Kasumi-1 (cell line): ENCODE measurements around the gene NMUR1.
"Not testable (repeated sequence)": the region's sequence is repeated elsewhere in the genome, so short reads cannot be mapped to it uniquely, and the experiment has no call there.

Experiments used
- DNase-seq, 2 experiments: peaks; one replicate each; lab custom pipeline; 2025; lab: John Stamatoyannopoulos, UW

Gene NMUR1, protein sequence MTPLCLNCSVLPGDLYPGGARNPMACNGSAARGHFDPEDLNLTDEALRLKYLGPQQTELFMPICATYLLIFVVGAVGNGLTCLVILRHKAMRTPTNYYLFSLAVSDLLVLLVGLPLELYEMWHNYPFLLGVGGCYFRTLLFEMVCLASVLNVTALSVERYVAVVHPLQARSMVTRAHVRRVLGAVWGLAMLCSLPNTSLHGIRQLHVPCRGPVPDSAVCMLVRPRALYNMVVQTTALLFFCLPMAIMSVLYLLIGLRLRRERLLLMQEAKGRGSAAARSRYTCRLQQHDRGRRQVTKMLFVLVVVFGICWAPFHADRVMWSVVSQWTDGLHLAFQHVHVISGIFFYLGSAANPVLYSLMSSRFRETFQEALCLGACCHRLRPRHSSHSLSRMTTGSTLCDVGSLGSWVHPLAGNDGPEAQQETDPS

DNA sequence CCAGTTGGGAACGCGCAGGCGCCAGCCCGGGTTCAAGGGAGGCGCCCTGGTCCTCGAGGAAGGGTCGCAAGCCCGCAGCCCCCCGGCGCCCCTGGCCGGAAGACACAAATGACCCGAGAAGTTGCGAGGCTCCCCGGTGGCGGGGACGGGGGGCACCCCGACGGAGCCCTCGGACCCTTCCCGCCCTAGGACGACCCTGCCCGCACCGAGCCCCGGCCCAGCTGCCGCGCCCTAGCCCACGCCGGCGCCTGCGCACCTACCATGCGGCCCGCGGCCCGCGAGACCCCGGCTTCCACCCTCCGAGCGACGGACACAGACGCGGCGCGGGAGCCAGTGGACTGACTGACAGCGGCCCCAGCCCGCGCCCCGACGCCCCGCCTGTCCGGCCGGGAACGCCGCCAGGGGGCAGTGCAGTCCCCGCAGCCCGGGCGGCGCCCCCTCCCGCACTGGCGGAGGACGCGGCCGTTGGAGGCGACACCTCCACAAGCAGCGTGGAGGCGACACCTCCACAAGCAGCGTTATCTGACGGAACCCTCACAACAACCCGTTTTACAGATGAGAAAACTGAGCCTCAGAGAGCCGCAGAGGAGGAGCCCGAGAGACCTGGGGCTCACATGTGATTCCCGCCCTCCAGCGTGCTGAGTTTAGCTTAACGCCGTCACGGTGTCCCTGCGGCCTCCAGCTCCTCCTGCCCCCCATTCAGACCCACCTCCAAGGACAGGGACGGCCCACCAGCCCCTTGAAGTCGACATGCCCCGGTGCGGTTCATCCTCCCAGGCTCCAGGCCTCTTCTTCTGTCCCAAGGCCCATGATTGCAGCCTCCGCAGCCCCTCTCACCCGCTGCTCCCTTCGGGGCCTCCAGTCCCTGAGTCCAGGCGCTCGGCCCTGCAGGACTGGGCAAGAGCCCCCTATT is at the start of gene NMUR1:
NMUR1 (minus strand) TSS at position 347 of the 913 bp plus-strand sequence; CDS start at position 263, 84 bp downstream.
- peak; percentile 7 to 8 for DNase-seq

DNA sequence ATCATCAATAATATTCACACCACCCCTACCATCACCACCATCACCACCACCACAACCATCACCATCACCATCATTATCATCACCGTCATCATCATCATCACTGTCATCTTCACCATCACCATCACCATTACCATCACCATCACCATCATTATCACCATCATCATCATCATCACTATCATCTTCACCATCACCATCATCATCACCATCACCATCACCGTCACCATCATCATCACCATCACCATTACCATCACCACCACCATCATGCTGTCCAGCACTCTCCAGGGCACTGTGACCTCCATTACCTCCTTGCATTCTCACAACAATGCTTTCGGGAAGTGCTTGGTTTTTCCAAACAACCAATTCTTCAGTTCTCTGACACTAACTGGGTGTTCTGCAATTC is 49.3 kb upstream of the NMUR1 start:
- DNase-seq: no peak

DNA sequence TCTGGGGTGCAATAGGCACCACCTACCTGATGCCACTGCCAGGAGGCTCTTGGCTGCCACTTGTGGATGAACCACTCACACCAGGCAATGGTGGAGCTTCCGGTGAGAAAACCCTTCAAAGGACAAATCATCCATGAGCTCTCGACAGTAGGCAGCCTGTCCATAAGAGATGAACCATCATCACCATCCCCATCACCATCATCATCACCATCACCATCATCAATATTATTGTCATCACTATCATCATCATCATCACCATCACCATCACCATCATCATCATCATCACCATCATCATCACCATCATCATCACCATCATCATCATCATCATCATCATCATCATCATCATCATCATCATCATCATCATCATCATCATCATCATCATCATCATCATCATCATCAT is 48.4 kb upstream of the NMUR1 start:
- not testable (repeated sequence) for DNase-seq

DNA sequence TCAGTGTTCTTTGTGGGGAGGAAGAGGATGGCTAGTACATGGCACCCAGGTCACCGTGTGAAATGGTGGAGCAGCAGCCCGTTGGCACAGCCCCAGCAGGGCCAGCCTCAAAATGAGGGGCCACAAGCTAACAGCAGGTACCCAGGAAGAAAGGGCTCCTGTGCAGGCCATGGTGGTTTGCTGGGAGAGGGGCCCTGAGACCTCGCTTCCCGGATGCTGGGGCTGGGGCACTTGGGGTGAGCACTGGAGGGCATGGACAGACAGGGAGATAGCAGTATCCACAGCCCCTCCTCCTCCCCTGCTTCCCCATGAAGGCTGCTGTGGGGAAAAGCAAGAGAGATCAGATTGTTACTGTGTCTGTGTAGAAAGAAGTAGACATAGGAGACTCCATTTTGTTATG is 46.2 kb upstream of the NMUR1 start:
- DNase-seq: no peak

DNA sequence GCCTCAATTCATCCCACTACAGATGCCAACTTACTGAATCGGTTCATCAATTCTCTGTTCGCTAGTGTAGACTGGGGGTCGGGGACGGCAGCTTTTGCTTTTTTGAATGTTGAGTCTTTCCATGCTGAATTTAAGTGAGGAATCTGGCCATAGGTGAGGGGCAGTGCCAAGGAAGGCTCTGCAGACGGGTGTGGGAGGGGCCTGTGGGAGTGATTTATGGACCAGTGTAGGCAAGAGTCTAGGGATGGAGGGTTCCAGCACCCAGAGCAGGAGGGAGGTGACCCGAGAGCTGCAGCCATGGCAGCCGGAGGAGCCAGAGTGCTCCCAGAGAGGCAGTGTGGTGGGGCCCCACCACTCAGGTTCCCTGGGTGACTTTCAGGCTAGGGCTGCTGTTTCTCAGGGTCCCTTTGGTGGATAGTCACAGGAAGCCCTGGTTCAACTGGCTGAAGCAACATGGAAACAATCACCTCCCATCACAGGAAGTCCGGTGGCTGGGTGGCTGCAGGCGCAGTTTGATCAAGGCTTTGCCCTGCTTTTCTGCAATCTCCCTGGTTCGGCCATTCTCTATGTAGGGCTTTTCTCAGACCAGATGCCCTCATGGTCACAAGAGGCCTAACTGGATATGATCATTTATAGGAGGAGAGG is 45.5 kb upstream of the NMUR1 start:
- DNase-seq: no peak

DNA sequence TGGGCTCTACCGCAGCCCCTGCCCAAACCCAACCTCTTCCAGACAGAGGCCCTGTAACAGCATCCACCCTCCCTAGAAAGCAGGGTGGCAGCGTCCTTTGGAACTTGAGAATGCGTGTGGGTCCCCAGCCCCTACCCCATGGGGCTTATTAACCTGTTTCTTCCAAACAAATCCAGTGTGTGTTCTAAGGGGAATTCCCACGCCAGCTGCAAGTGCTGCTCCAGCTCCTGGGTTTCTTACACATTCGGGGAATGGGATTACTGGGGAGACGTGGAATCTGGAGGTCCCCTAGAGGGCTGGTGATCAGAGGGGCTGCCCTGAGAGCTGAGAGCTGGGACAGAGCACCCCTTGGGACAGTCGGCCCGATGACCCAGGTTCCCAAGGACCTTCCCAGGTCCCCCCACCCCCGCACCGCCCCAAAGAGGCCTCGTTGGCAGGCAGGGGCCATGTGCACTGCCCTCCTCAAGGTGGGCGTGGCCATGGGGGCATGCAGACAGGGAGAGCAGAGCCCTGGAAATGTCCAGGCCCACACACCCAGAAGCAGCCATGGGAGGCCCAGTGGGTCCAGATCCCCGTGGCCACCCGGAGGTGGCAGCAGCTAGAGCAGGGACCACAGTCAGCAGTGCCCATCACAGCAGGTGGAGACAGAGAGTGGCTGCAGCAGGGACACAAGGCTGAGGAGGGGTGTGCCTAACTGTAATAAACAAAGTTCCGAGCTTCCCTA is 43.6 kb upstream of the NMUR1 start:
- no peak for DNase-seq

DNA sequence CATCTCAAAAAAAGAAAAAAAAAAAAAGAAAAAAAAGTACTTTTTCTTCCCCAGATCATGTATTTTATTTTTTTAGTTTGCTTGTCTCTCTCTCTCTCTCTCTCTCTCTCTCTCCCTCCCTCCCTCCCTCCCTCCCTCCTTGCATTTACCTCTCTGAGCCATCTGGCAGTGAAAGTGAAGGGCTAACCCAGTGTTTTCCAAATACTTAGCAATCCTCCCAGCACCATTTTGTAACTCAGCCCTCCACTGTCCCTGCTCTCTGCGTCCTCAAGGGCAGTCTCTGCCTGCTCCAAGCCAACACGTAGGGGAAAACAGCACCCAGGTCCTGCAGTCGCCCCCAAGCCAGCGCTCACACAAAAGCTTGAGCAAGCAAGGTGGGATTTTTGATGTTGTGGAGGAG is 42.9 kb upstream of the NMUR1 start:
- DNase-seq: no peak

DNA sequence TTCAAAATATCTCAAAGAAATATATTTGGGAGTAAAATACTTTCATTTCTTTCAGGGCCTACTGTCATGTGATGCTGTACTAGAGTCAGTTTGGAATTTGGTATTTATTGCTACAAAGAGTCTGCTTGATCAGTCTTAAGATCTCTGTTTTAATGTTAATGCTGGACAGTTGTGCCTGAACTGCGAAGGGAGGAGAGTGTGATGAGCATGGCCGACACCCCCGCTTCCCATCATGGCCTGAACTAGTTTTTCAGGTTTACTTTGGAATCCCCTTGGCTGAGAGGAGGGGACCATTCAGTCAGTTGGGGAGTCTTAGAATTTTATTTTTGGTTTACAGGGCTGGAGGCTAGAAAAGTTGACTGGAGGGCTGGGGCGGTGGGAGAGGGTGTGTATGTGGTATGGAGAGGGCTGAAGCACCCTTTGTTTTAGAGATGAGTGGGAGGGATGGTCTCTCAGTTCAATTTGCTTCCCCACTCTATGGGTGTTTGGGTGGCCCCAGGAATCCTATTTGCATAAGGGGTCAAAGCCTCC is 41.5 kb upstream of the NMUR1 start:
- no peak for DNase-seq

DNA sequence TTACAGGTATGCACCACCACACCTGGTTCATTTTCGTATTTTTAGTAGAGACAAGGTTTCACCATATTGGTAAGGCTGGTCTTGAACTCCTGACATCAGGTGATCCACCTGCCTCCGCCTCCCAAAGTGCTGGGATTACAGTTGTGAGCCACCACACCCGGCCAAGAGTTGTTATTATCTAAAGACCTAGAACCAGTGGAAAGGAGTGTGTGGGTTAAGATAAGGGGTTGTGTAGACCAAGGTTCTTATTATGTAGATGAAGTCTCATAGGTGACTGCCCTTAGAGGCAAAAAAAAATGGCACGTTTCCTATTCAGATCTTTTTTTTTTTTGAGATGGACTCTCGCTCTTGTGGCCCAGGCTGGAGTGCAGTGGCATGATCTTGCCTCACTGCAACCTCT is 40.7 kb upstream of the NMUR1 start:
- DNase-seq: not testable (repeated sequence)

DNA sequence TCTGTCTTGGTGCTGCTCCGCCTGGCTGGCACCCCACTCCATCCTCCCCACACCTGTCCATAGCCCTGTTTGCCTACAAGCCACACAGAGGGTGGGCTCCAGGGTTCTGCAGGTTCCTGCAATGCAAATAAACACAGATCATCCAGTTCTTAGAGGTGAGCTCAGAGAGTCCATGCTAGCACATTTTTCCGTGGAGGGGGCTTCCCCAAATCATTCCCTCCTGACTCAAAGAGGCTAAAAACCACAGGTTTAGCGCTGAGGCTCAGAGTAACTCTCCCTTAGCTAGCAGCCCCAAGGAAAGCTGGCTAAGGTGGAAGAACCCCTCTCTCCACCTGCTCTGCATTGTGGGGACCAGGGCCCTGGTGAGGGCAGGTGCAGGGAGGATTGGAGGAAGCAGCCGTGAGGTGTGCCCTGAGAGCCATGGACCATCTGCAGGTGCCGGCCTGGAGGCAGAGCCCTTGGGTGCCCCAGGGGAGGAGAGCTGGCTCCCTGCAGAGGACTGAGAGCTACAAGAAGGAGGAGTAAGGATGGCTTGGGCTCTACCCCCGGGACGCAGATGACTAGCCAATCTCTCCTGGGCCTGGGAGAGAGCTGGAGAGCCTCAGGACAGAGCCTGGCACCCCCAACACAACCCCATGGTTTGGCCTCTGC is 38.7 kb upstream of the NMUR1 start:
- DNase-seq: no peak

DNA sequence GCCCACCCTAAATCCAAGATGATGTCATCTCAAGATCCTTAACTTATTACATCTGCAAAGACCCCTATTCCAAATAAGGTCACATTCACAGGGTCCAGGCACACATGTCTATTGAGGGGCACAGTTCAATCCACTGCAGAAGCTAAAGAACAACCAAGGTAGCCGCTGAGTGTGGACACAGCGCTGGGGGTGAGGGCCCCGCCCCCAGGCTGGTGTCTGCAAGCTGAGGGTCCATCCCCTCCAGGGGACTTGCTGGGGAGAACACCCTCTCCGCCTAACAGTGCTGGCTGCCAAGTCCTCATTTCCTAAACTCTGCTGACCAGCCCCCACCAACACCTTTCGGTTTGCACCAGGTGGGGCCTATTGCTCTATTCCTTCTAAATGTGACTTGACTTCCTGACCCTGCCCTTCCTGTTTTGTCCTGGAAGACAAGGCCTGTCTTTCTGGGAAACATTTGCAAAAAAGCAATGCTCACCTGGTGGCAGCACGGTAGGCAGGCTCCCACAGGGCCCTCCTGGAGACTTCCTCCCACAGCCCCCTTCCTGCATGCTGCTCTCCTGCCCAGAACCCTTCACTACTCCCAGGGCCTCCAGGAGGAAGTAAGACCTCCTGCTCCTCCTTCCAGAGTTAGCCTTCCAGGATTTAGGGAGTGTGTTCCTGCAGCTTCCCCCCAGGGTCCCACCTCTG is 38.0 kb upstream of the NMUR1 start:
- no peak for DNase-seq

DNA sequence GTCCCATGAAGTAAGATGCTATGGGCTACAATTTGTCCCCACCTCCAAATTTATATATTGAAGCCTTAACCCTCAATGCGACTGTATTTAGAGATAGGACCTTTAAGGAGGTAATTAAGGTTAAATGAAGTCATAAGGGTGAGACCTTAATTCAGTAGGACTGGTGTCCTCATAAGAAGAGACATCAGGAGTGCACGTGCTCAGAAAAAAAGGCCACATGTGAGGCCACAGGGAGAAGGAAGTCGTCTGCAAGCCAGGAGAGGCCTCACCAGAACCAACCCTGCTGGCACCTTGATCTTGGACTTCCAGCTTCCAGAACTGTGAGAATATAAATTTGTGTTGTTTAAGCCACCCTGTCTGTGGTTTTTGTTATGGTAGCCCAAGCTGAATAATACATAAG is 36.9 kb upstream of the NMUR1 start:
- no peak for DNase-seq

DNA sequence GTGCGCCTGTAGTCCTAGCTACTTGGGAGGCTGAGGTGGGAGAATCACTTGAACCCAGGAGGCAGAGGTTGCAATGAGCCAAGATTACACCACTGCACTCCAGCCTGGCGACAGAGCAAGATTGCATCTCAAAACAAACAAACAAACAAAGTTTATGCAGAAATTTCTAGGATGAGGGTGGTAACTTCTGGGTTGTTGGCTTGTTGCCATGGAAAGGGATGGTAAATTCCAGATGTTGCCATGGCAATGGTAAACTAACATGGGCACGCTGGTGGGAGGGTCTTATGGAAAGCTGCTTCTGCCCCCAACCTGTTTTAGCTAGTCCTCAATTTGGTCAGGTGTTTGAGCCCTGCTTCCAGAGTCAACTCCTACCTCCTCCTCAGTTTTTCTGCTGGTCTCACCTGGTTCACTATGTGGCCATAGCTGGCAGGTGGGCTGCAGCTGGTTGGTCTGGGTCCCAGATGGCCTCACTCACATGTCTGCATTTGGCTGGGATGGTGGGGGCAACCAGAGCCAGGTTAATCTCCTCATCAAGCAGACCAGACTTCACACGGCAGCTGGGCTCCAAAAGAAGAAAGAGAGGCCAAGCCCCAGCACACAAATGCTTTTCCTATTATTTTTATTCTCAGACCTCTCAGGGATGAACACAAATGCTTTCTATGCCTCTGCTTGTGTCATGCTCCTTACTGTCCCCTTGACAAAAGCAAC is 35.8 kb upstream of the NMUR1 start:
- DNase-seq: no peak

DNA sequence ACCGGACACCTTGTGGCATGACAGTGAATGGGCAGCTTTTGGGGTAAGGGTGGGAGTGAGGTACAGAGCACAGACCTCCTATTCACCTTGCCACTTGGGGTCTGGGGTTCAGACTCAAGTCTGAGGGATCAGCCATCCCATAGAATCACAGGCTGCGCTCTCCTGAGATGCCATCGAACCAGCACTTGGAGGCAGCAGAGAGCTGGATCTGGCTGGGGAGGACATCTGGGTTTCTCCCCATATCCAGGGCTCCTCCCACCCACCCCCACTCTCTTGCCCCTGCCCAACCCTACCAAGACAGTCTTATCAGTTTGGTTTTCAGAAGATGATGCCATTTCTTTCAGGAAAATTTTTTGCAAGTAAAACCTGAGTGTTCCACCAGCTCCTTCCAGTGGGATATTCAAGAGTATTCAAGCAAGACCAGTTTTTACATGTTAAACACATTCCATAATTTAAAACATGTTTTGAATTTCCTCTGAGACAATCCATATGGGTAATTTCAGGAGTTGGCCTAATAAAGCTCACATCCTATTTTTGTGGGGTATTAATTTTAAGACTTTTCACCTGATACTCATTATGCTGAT is 33.2 kb upstream of the NMUR1 start:
- DNase-seq: peak; percentile 42 to 45

DNA sequence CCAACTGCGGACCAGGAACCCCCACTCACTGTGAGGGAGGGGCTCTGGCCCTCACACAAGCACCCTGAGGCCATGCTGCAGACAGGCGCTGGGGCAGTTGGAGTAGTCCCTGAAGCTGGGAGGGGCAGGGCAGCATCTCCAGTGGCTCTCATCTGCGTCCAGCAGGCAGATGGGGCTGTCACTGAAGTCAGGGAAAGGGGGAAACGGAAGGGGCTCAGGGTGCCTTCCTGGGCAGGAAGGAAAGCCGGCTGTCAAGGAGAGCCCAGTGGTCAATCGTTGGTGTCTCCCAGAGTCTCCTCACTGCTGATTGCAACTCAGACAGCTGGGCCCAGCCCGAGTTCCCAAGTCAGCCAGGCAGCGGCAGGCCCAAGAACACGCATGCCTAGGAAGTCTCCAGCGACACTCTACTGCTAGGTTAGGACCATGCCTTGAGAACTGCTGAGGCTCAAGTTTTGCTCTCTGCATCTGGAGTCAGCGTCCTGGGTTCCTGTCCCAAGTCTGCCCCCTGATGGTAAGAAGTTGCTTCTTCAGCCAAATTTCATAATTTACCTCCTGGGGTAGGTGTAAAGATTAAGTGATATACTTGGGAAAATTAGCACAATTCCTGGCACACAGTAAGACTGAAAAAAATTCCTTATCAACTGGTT is 27.4 kb upstream of the NMUR1 start:
- peak; percentile 82 to 86 for DNase-seq

DNA sequence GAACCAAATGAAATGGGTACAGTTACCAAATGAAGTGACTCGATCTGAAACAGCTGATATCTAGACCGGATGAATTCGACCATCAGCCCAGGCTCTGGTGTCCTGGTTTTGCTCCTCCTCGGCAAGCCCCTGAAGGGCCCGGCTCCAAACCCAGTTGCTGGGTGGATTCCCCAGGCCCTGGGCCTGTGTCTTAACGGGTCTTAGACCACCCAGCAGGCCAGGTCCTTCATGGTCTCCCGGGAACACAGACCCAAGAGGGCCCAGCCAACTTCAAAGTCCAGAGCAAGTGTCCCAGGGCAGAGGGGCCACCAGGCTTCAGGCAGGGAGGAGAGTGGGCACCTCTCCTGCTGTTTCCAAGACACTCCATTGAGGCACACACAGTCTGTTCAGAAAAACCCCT is 26.7 kb upstream of the NMUR1 start:
- DNase-seq: no peak

DNA sequence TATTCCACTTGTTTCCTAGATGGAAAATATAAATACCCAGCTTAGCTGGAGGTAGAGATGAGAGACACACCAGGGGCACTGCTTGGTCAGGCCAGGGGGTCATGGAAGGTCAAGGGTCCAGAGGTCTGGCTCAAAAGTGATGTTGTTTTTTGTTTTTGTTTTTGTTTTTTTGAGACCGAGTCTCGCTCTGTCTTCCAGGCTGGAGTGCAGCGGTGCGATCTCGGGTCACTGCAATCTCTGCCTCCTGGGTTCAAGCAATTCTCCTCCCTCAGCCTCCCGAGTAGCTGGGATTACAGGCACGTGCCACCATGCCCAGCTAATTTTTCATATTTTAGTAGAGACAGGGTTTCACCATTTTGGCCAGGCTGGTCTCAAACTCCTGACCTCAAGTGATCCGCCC is 26.3 kb upstream of the NMUR1 start:
- not testable (repeated sequence) for DNase-seq

DNA sequence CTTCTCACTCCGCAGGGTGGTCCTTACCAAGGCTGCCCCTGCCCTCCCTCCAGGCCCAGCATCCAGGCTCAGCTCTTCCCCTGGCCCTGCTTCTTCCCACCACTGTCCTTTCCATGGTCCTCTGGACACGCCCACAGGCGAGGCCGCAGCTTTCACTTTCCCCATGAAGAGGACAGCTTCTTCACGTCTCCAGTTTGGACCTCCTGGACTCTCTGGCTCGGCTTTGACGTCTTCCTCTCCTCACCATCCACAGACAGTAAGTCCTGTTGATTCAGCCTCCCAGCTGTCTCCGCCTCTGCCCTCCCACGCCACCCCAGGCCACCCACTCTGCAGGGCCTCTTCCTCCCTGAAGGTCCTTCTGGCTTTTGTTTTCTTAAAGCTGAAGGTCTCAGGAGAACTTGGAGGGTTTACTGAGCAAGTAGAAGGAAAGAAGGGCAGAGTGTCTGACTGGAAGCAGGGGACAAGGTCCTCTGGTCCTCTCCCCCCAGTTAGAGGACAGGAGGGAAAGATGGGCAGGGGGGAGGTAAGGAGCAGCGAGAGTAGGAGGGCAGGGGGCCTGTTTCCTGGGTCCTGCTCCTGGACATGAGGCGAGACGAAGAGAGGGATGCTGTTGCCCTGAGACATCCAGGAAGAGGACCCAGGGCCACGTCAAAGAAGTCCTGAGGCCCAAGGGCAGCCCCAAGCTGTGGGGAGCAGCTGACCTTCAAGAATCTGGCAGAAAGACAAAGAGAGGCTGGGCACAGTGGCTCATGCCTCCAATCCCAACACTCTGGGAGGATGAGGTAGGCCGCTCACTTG is 24.7 kb upstream of the NMUR1 start:
- peak; percentile 27 to 43 for DNase-seq
